ENCODE data around the gene PARP4. TPM values are rescaled to one million over a fixed set of nuclear protein-coding genes. Genes with fewer than 3 reads are reported as not detected.
A peak's percentile ranks its signal among the peaks of the same experiment; 100 is the strongest.
"Not testable (repeated sequence)": the region's sequence is repeated elsewhere in the genome, so short reads cannot be mapped to it uniquely, and the experiment has no call there.

The PARP4 gene
- total RNA-seq, 2 donors from 2014 or later, result 38.1 to 50.0 TPM

- H3K9me3 Mint-ChIP-seq, result no peaks in the 10 kb centered on the region
Observed at GRCh38 chr13:24516919-24517318, 4.3 kb upstream of the PARP4 start.

GRCh38 chr13:24512908-24513213, 283 bp upstream of the PARP4 start:
- ATAC-seq (replicated peaks), result no peak
- no peaks in the 10 kb centered on the region for H3K36me3 Mint-ChIP-seq (ENCODE audit: low read depth)
- no peaks in the 10 kb centered on the region for H3K9me3 Mint-ChIP-seq
- H3K27ac Mint-ChIP-seq, result peak overlapping the region; percentile 95
- peak overlapping the region; percentile 85 for H3K4me3 Mint-ChIP-seq
- H3K4me1 Mint-ChIP-seq, result peaks cover 22% of the 10 kb centered on the region
- H3K27me3 Mint-ChIP-seq, result no peaks in the 10 kb centered on the region

More at GRCh38 chr13:24516919-24517318, 4.3 kb upstream of the PARP4 start:
- no peak overlapping the region for H3K27ac Mint-ChIP-seq
- no peaks in the 10 kb centered on the region for H3K27me3 Mint-ChIP-seq
- no peak for ATAC-seq (replicated peaks)
- peaks cover 10% of the 10 kb centered on the region for H3K4me1 Mint-ChIP-seq
- no peak overlapping the region for H3K4me3 Mint-ChIP-seq
- H3K36me3 Mint-ChIP-seq (ENCODE audit: low read depth), result no peaks in the 10 kb centered on the region

- Mint-ChIP-seq H3K4me1 (peaks cover 26% of the 10 kb centered on the region), H3K4me3 (peak overlapping the region; percentile 85), H3K36me3 (ENCODE audit: low read depth) (no peaks in the 10 kb centered on the region), H3K27me3 (no peaks in the 10 kb centered on the region), H3K27ac (peak overlapping the region; percentile 95), H3K9me3 (no peaks in the 10 kb centered on the region)
- no peak for ATAC-seq (replicated peaks)
Observed at GRCh38 chr13:24511816-24512196, 772 bp downstream of the PARP4 start.

DNA sequence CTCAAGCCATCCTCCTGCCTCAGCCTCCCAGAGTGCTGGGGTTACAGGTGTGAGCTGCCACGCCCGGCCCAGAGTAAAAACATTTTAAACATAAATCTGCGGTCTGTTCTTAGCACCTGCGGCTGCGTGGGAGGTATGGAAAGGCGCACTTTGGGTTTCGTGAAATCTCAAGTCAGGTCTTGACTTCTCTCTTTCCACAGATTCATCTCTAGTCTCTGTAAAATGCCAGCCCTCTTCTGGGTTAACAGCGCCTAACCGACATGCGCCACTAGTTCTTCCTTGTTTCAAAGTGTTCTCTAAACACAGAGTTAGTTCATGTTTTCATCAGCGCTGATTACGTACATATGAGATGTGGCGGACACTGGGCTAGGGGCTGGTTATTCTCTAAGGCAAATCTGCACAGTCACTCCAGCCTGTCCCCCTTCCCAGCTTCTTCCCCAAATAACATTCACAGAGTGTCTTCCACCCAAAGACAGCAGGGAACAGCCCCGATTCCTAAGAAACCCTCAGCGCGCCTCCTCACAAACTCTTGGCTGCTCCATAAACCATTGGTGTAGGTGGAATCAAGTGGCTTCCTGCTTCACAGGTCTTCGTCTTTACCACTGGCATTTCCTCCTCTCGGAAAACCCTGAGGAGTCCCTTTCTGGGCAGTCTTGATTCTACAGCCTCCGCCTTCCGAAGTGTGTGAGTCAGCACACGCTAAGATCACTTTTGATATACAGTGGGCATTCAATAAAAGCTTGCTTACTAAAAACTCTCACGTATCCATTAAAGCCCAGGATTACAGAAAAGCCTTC, 1.4 kb downstream of the PARP4 start:
- no peaks in the 10 kb centered on the region for H3K27me3 Mint-ChIP-seq
- H3K27ac Mint-ChIP-seq, result peak overlapping the region; percentile 95
- peak; percentile 77 for ATAC-seq (replicated peaks)
- H3K36me3 Mint-ChIP-seq (ENCODE audit: low read depth), result no peaks in the 10 kb centered on the region
- H3K9me3 Mint-ChIP-seq, result no peaks in the 10 kb centered on the region
- peak overlapping the region; percentile 85 for H3K4me3 Mint-ChIP-seq
- H3K4me1 Mint-ChIP-seq, result peaks cover 26% of the 10 kb centered on the region

- Mint-ChIP-seq H3K4me3 (no peak overlapping the region), H3K27me3 (no peaks in the 10 kb centered on the region), H3K4me1 (peaks cover 24% of the 10 kb centered on the region), H3K36me3 (ENCODE audit: low read depth) (peaks cover 15% of the 10 kb centered on the region), H3K9me3 (no peaks in the 10 kb centered on the region), H3K27ac (no peak overlapping the region)
- ATAC-seq (replicated peaks), result no peak
Observed at GRCh38 chr13:24506698-24507335, 5.8 kb downstream of the PARP4 start.

DNA sequence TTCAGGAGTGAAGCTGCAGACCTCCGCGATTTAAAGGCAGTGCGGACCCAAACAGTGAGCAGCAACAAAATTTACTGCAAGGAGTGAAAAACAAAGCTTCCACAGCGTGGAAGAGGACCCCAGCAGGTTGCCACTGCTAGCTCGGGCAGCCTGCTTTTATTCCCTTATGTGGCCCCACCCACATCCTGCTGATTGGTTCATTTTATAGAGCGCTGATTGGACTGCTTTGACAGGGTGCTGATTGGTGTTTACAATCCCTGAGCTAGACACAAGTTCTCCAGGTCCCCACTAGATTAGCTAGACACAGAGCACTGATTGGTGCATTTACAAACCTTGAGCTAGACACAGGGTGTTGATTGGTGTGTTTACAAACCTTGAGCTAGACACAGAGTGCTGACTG, 6.3 kb downstream of the PARP4 start:
- H3K27ac Mint-ChIP-seq; H3K9me3 Mint-ChIP-seq; H3K27me3 Mint-ChIP-seq; ATAC-seq (replicated peaks); H3K4me3 Mint-ChIP-seq: not testable (repeated sequence)
- Mint-ChIP-seq H3K36me3 (ENCODE audit: low read depth) (peaks cover 20% of the 10 kb centered on the region), H3K4me1 (peaks cover 19% of the 10 kb centered on the region)

GRCh38 chr13:24505756-24506155, 6.8 kb downstream of the PARP4 start:
- no peak overlapping the region for H3K4me3 Mint-ChIP-seq
- H3K4me1 Mint-ChIP-seq, result peaks cover 15% of the 10 kb centered on the region
- peaks cover 25% of the 10 kb centered on the region for H3K36me3 Mint-ChIP-seq (ENCODE audit: low read depth)
- no peak for ATAC-seq (replicated peaks)
- no peaks in the 10 kb centered on the region for H3K9me3 Mint-ChIP-seq
- no peak overlapping the region for H3K27ac Mint-ChIP-seq
- H3K27me3 Mint-ChIP-seq, result no peaks in the 10 kb centered on the region

- Mint-ChIP-seq H3K27ac (no peak overlapping the region), H3K9me3 (no peaks in the 10 kb centered on the region), H3K27me3 (no peaks in the 10 kb centered on the region), H3K4me3 (no peak overlapping the region), H3K36me3 (ENCODE audit: low read depth) (peaks cover 30% of the 10 kb centered on the region), H3K4me1 (peaks cover 15% of the 10 kb centered on the region)
- ATAC-seq (replicated peaks), result no peak
Observed at GRCh38 chr13:24505256-24505655, 7.3 kb downstream of the PARP4 start.

- ATAC-seq (replicated peaks), result no peak
- Mint-ChIP-seq H3K4me1 (peaks cover 15% of the 10 kb centered on the region), H3K27ac (no peak overlapping the region), H3K27me3 (no peaks in the 10 kb centered on the region), H3K9me3 (no peaks in the 10 kb centered on the region), H3K4me3 (no peak overlapping the region), H3K36me3 (ENCODE audit: low read depth) (peaks cover 45% of the 10 kb centered on the region)
Observed at GRCh38 chr13:24503379-24503696, 9.2 kb downstream of the PARP4 start.

GRCh38 chr13:24502533-24503378, 9.8 kb downstream of the PARP4 start:
- Mint-ChIP-seq H3K4me1 (peaks cover 12% of the 10 kb centered on the region), H3K27ac (no peak overlapping the region), H3K27me3 (no peaks in the 10 kb centered on the region), H3K36me3 (ENCODE audit: low read depth) (peaks cover 48% of the 10 kb centered on the region), H3K9me3 (no peaks in the 10 kb centered on the region), H3K4me3 (no peak overlapping the region)
- peak; percentile 69 for ATAC-seq (replicated peaks)

GRCh38 chr13:24500977-24501376, 11.6 kb downstream of the PARP4 start:
- Mint-ChIP-seq H3K9me3 (no peaks in the 10 kb centered on the region), H3K36me3 (ENCODE audit: low read depth) (peaks cover 66% of the 10 kb centered on the region), H3K27ac (no peak overlapping the region), H3K4me3 (no peak overlapping the region), H3K4me1 (peaks cover 10% of the 10 kb centered on the region), H3K27me3 (no peaks in the 10 kb centered on the region)
- peak; percentile 63 for ATAC-seq (replicated peaks)

DNA sequence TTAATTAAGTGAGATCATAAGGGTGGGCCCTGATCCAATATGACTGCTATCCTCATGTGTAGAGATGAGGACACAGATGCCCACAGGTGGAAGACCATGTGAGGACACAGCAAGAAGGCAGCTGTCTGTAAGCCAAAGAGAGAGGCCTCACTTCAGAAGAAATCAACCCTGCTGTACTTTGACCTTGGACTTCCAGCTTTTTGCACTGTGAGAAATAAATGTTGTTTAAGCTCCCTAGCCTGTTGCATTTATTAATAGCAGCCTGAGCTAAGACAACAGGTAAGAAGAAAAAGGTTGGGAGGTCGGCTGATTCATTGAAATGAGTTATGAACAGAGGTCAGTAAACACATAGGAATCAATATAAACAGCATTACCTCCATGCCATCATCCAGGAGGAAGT, 14.8 kb downstream of the PARP4 start:
- no peaks in the 10 kb centered on the region for H3K27me3 Mint-ChIP-seq
- H3K4me1 Mint-ChIP-seq, result peaks cover 4% of the 10 kb centered on the region
- H3K9me3 Mint-ChIP-seq, result no peaks in the 10 kb centered on the region
- no peak overlapping the region for H3K4me3 Mint-ChIP-seq
- peaks cover 92% of the 10 kb centered on the region for H3K36me3 Mint-ChIP-seq (ENCODE audit: low read depth)
- H3K27ac Mint-ChIP-seq, result peak overlapping the region; percentile 36
- no peak for ATAC-seq (replicated peaks)

DNA sequence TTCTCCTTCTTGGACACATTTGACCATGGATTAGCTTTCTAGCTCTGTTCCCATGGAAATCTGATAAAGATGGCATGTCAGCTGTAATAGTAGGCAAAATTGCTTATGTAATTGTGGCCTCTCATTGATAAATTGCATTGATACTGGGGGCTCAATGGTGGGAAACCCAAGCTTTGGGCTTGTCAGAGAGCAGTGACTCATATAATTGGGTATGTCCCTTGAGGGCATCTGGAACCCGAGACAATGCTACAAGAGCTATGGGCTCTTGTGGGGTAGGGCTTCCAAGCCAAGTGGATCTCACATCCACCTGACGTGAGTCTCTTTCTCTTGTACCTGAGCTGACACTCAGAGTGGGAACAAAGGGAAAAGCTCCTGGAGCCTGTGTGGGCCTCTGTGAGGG, 16.3 kb downstream of the PARP4 start:
- not testable (repeated sequence) for H3K4me3 Mint-ChIP-seq; H3K27me3 Mint-ChIP-seq; H3K27ac Mint-ChIP-seq; H3K9me3 Mint-ChIP-seq; ATAC-seq (replicated peaks); H3K4me1 Mint-ChIP-seq
- H3K36me3 Mint-ChIP-seq (ENCODE audit: low read depth), result peaks cover 93% of the 10 kb centered on the region

DNA sequence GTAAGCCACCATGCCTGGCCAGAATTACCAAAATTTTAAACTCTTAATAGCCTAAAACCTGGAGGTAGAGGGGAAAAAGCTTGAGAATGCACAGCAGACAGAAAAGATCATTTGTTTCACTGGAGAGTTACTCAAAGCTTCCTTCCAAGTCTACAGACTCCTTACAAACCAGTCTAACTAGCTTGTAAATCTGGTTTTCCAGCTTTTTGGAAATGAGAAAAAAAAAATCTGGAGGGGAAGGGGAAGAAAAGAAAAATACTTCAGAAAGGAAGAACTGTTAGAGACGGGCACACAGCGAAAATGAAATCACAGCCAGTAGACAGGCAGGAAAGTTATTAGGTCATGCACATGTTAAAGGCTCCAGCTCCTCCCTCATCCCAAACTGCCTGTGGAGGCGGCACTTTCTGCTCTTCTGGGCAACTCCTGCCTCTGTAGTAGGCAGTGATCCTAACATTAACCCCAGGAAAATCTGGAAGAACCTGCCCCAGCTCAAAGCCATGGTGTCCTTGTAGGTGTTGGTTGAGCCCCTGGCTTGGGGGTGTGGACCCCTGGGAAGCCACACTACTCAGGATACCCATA, 17.3 kb downstream of the PARP4 start:
- H3K36me3 Mint-ChIP-seq (ENCODE audit: low read depth), result peaks cover 93% of the 10 kb centered on the region
- H3K4me1 Mint-ChIP-seq, result no peaks in the 10 kb centered on the region
- ATAC-seq (replicated peaks), result no peak
- H3K4me3 Mint-ChIP-seq, result no peak overlapping the region
- H3K27ac Mint-ChIP-seq, result no peak overlapping the region
- no peaks in the 10 kb centered on the region for H3K27me3 Mint-ChIP-seq
- H3K9me3 Mint-ChIP-seq, result no peaks in the 10 kb centered on the region

All from activated T-helper 17 cell treated with anti-CD3 and anti-CD28 coated beads, Interleukin-2, amount 50 U/mL, for 72 hours (primary cell).